ENCODE measurements around the gene USP4. TPM values are rescaled to one million over a fixed set of nuclear protein-coding genes. Genes with fewer than 3 reads are reported as not detected.

Gene USP4
- total and polyA plus RNA-seq, 4 donors = 12.5 to 17.7 (median 14.9) TPM

DNA sequence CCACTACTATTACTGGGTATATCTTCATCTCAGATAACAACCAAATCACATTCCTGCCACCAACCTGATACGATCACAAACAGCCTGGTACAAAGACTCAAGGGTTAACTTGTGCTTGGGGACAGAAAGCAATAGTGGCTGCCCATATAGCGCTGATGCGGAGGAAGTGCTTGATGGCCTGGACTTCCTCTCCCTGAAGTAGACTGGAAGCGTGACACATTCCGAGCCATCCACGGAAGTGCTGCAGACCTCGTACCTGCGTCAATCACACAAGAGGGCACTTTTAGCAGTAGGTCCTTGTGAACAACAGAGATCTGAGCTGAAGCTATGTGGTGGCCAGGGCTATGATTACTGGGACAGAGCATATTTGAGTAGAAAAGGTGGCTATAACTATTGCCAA lies 45.5 kb downstream of the USP4 start (continued):
- no peak for TF ChIP-seq GABPA (IDR thresholded peaks at IDR 0.05 in 1 of 2, conservative IDR thresholded peaks at IDR 0.05 in 1 of 2)
- TF ChIP-seq, protein P1, sequence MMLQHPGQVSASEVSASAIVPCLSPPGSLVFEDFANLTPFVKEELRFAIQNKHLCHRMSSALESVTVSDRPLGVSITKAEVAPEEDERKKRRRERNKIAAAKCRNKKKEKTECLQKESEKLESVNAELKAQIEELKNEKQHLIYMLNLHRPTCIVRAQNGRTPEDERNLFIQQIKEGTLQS (IDR thresholded peaks at IDR 0.05) = no peak

DNA sequence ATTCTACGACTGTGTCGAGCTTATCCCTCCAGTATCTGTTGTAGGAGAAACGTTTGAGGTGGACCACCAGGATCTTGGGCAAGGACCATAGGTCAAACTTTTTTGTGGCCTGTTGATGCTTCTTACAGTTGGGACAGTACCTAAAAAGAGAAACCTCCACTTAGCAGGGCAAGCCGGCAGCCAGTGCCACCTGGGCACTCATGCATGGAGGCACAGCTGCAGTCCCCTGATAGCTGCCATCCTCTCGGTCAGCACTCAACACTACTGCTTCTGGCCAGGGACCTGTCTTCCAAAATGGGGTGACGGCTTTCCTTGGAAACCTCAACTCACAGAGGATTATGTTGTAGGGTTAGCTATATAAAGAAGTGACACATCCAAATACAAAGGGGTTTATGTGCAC lies 55.9 kb downstream of the USP4 start:
- Histone ChIP-seq H3K9ac (ENCODE audit: low read depth in 1 of 2, low read length in 2 of 2) (no peak overlapping the region), H3K4me3 (ENCODE audit: low read depth in 1 of 3, low read length in 3 of 3) (no peak overlapping the region), H3K27me3 (ENCODE audit: control insufficient read depth in 4 of 4, insufficient read depth in 4 of 4, low read length in 3 of 4) (no peaks in the 10 kb centered on the region), H3K4me1 (ENCODE audit: control insufficient read depth in 4 of 4, insufficient read depth in 4 of 4, low read length in 3 of 4) (no peaks in the 10 kb centered on the region), H3K27ac (ENCODE audit: low read depth in 1 of 2, low read length in 2 of 2) (no peak overlapping the region), H3K36me3 (ENCODE audit: control insufficient read depth in 4 of 4, insufficient read depth in 3 of 4, low read depth in 1 of 4, low read length in 3 of 4) (peaks cover 24 to 63% (median 52%) of the 10 kb centered on the region in 4 donors), H3K9me3 (ENCODE audit: control insufficient read depth in 4 of 4, low read length in 3 of 4) (no peaks in the 10 kb centered on the region)
- WGBS = 96% methylated on average over 6 of the region's 6 CpGs
- TF ChIP-seq JUND (IDR thresholded peaks at IDR 0.05) = no peak
- TF ChIP-seq FOXA1 (IDR thresholded peaks at IDR 0.05) = no peak
- TF ChIP-seq GABPA (IDR thresholded peaks at IDR 0.05 in 1 of 2, conservative IDR thresholded peaks at IDR 0.05 in 1 of 2) = no peak
- no peak for TF ChIP-seq HNF4G (IDR thresholded peaks at IDR 0.05)
- no peak for TF ChIP-seq RXRA (IDR thresholded peaks at IDR 0.05)
- TF ChIP-seq HNF4A (conservative IDR thresholded peaks at IDR 0.05) = no peak
- TF ChIP-seq, protein P2, sequence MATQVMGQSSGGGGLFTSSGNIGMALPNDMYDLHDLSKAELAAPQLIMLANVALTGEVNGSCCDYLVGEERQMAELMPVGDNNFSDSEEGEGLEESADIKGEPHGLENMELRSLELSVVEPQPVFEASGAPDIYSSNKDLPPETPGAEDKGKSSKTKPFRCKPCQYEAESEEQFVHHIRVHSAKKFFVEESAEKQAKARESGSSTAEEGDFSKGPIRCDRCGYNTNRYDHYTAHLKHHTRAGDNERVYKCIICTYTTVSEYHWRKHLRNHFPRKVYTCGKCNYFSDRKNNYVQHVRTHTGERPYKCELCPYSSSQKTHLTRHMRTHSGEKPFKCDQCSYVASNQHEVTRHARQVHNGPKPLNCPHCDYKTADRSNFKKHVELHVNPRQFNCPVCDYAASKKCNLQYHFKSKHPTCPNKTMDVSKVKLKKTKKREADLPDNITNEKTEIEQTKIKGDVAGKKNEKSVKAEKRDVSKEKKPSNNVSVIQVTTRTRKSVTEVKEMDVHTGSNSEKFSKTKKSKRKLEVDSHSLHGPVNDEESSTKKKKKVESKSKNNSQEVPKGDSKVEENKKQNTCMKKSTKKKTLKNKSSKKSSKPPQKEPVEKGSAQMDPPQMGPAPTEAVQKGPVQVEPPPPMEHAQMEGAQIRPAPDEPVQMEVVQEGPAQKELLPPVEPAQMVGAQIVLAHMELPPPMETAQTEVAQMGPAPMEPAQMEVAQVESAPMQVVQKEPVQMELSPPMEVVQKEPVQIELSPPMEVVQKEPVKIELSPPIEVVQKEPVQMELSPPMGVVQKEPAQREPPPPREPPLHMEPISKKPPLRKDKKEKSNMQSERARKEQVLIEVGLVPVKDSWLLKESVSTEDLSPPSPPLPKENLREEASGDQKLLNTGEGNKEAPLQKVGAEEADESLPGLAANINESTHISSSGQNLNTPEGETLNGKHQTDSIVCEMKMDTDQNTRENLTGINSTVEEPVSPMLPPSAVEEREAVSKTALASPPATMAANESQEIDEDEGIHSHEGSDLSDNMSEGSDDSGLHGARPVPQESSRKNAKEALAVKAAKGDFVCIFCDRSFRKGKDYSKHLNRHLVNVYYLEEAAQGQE (IDR thresholded peaks at IDR 0.05) = no peak
- TF ChIP-seq YY1 (IDR thresholded peaks at IDR 0.05) = no peak
- DNase-seq (ENCODE audit: low spot score) = no peak

DNA sequence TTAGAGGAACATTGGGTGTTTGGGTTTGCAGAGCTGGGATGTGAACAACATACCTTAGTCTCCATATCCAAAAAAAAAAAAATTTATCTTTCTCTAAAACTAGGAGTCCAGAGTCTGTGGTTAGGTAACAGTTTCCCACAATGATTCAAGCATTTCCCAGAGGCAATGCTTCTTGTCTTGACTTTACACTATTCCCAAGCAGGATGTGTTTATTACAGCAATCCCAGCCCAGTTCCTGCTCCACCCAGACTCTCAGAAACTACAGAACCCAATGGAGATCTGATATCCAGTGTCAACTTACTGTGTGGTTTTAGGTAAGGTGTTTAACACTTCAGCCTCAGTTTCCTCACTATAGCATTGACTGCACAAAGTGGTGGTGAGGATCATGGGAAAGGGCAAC lies 60.5 kb downstream of the USP4 start:
- TF ChIP-seq JUND (IDR thresholded peaks at IDR 0.05) = no peak
- no peak for TF ChIP-seq HNF4G (IDR thresholded peaks at IDR 0.05)
- TF ChIP-seq HNF4A (conservative IDR thresholded peaks at IDR 0.05) = no peak
- TF ChIP-seq RXRA (IDR thresholded peaks at IDR 0.05) = no peak
- TF ChIP-seq FOXA1 (IDR thresholded peaks at IDR 0.05) = no peak
- no peak for TF ChIP-seq YY1 (IDR thresholded peaks at IDR 0.05)
- no peak for TF ChIP-seq EGR1 (IDR thresholded peaks at IDR 0.05; ENCODE audit: low read depth in 2 of 2)
- TF ChIP-seq, protein P3, sequence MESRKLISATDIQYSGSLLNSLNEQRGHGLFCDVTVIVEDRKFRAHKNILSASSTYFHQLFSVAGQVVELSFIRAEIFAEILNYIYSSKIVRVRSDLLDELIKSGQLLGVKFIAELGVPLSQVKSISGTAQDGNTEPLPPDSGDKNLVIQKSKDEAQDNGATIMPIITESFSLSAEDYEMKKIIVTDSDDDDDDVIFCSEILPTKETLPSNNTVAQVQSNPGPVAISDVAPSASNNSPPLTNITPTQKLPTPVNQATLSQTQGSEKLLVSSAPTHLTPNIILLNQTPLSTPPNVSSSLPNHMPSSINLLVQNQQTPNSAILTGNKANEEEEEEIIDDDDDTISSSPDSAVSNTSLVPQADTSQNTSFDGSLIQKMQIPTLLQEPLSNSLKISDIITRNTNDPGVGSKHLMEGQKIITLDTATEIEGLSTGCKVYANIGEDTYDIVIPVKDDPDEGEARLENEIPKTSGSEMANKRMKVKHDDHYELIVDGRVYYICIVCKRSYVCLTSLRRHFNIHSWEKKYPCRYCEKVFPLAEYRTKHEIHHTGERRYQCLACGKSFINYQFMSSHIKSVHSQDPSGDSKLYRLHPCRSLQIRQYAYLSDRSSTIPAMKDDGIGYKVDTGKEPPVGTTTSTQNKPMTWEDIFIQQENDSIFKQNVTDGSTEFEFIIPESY (IDR thresholded peaks at IDR 0.05) = no peak
- TF ChIP-seq, protein P2 (IDR thresholded peaks at IDR 0.05) = no peak
- no peak for TF ChIP-seq RAD21 (IDR thresholded peaks at IDR 0.05)
- TF ChIP-seq, protein P1 (IDR thresholded peaks at IDR 0.05) = no peak
- TF ChIP-seq SP1 (IDR thresholded peaks at IDR 0.05) = no peak
- TF ChIP-seq, protein P4, sequence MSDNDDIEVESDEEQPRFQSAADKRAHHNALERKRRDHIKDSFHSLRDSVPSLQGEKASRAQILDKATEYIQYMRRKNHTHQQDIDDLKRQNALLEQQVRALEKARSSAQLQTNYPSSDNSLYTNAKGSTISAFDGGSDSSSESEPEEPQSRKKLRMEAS (IDR thresholded peaks at IDR 0.05) = no peak
- no peak for TF ChIP-seq GABPA (IDR thresholded peaks at IDR 0.05 in 1 of 2, conservative IDR thresholded peaks at IDR 0.05 in 1 of 2)
- TF ChIP-seq, protein P5, sequence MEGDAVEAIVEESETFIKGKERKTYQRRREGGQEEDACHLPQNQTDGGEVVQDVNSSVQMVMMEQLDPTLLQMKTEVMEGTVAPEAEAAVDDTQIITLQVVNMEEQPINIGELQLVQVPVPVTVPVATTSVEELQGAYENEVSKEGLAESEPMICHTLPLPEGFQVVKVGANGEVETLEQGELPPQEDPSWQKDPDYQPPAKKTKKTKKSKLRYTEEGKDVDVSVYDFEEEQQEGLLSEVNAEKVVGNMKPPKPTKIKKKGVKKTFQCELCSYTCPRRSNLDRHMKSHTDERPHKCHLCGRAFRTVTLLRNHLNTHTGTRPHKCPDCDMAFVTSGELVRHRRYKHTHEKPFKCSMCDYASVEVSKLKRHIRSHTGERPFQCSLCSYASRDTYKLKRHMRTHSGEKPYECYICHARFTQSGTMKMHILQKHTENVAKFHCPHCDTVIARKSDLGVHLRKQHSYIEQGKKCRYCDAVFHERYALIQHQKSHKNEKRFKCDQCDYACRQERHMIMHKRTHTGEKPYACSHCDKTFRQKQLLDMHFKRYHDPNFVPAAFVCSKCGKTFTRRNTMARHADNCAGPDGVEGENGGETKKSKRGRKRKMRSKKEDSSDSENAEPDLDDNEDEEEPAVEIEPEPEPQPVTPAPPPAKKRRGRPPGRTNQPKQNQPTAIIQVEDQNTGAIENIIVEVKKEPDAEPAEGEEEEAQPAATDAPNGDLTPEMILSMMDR (IDR thresholded peaks at IDR 0.05; ENCODE audit: low read depth, low read length, missing input control) = no peak
- TF ChIP-seq TAF1 (conservative IDR thresholded peaks at IDR 0.05) = no peak
- H3K4me3 ChIP-seq (ENCODE audit: low read depth in 1 of 3, low read length in 3 of 3) = no peak overlapping the region
- H3K9ac ChIP-seq (ENCODE audit: low read depth in 1 of 2, low read length in 2 of 2) = no peak overlapping the region
- H3K27me3 ChIP-seq (ENCODE audit: control insufficient read depth in 4 of 4, insufficient read depth in 4 of 4, low read length in 3 of 4) = no peaks in the 10 kb centered on the region
- H3K27ac ChIP-seq (ENCODE audit: low read depth in 1 of 2, low read length in 2 of 2) = no peak overlapping the region
- H3K36me3 ChIP-seq (ENCODE audit: control insufficient read depth in 4 of 4, insufficient read depth in 3 of 4, low read depth in 1 of 4, low read length in 3 of 4) = peaks cover 19 to 30% (median 24%) of the 10 kb centered on the region in 4 donors
- no peak for DNase-seq (ENCODE audit: low spot score)
- no peaks in the 10 kb centered on the region for H3K9me3 ChIP-seq (ENCODE audit: control insufficient read depth in 4 of 4, low read length in 3 of 4)
- peaks cover 0 to 9% (median 8%) of the 10 kb centered on the region in 4 donors for H3K4me1 ChIP-seq (ENCODE audit: control insufficient read depth in 4 of 4, insufficient read depth in 4 of 4, low read length in 3 of 4)

Data from liver (tissue), 9 donors.